Superior temporal gyrus (tissue), 1 donor: ENCODE data around the gene ARHGAP19.

ENCODE experiments used
- DNase-seq: peaks from one replicate; pipeline ENCODE4 v3.0.0-alpha.2; 2016; ENCODE audit errors: extremely low spot score

ARHGAP19 gene

GRCh38 chr10:97292097-97292861 is at the start of gene ARHGAP19:
TSS of gene ARHGAP19 (minus strand) at chr10:97292637. CDS start at chr10:97292627, 10 bp downstream.
- peak; percentile 99 for DNase-seq

- no peak for DNase-seq
These were observed 49.0 kb upstream of the ARHGAP19 start for GRCh38 chr10:97341416-97341815.

GRCh38 chr10:97338041-97338440 is 45.6 kb upstream of the ARHGAP19 start:
- DNase-seq, result peak; percentile 56

GRCh38 chr10:97336942-97337831 is 44.8 kb upstream of the ARHGAP19 start:
- DNase-seq, result peak; percentile 35

GRCh38 chr10:97336446-97336845 is 44.0 kb upstream of the ARHGAP19 start:
- DNase-seq, result peak; percentile 23

GRCh38 chr10:97336006-97336405 is 43.6 kb upstream of the ARHGAP19 start:
- peak; percentile 45 for DNase-seq

- no peak for DNase-seq
These were observed 42.8 kb upstream of the ARHGAP19 start for GRCh38 chr10:97335188-97335619.

GRCh38 chr10:97334370-97335175 is 42.1 kb upstream of the ARHGAP19 start, which contains the start of gene FRAT2:
TSS of gene FRAT2 (minus strand) at chr10:97334729. CDS start at chr10:97334572, 157 bp downstream.
- peak; percentile 88 for DNase-seq

GRCh38 chr10:97333601-97334369 is 41.3 kb upstream of the ARHGAP19 start:
- peak; percentile 20 for DNase-seq

GRCh38 chr10:97333351-97333600 is 40.8 kb upstream of the ARHGAP19 start:
- DNase-seq, result no peak

GRCh38 chr10:97332591-97333350 is 40.3 kb upstream of the ARHGAP19 start:
- peak; percentile 80 for DNase-seq

GRCh38 chr10:97331153-97331703 is 38.8 kb upstream of the ARHGAP19 start:
- no peak for DNase-seq

GRCh38 chr10:97329766-97330165 is 37.3 kb upstream of the ARHGAP19 start:
- DNase-seq, result no peak

- no peak for DNase-seq
These were observed 36.4 kb upstream of the ARHGAP19 start for GRCh38 chr10:97328646-97329453.

GRCh38 chr10:97327348-97328294 is 35.2 kb upstream of the ARHGAP19 start:
- no peak for DNase-seq

GRCh38 chr10:97325754-97326153 is 33.3 kb upstream of the ARHGAP19 start:
- DNase-seq, result no peak

- no peak for DNase-seq
These were observed 31.1 kb upstream of the ARHGAP19 start for GRCh38 chr10:97323501-97323900.

- peak; percentile 78 for DNase-seq
These were observed 29.4 kb upstream of the ARHGAP19 start for GRCh38 chr10:97321804-97322190.
